B cell (primary cell): ENCODE measurements around the gene P2RX7. TPM values are rescaled to one million over a fixed set of nuclear protein-coding genes. Genes with fewer than 3 reads are reported as not detected.

Experiments used
- ATAC-seq: fragments of 200-7000 bp; cut with Tn5 transposase; one replicate; pipeline ENCODE4 v1.10.0; 2021; ENCODE audit warnings: low read depth, mild to moderate bottlenecking, moderate number of reproducible peaks, moderate library complexity
- CTCF ChIA-PET: fragments of 350-600 bp; sonication (Branson Sonifier 250); formaldehyde crosslinking; loops from one replicate; lab custom pipeline; 2021; ENCODE audit warnings: antibody characterized with exemption, inconsistent platforms; lab: Charles Lee
- POLR2A ChIA-PET: fragments of 350-600 bp; sonication (Branson Sonifier 250); formaldehyde crosslinking; loops from one replicate; lab custom pipeline; 2021; ENCODE audit warnings: antibody characterized with exemption; lab: Charles Lee
- DNase-seq: peaks from one replicate; pipeline ENCODE4 v3.0.0; 2013
- H2AFZ ChIP-seq: 2 replicates; pipeline ENCODE4 v1.6.1; 2012; ENCODE audit warnings: mild to moderate bottlenecking, low read depth, low read length; ENCODE audit not compliant: insufficient read depth, poor library complexity, severe bottlenecking
- H3K27ac ChIP-seq, 2 donors: 1 replicate in 1 of 2; 2 replicates in 1 of 2; pipeline ENCODE4 v1.5.1; 2012 to 2013; ENCODE audit warnings: low read length in 2 of 2, mild to moderate bottlenecking in 2 of 2, moderate library complexity in 1 of 2
- H3K27me3 ChIP-seq, 4 experiments: fragments of 200-600 bp in 1 of 4; sonication (generic) in 1 of 4; replicated peaks in 1 of 4; 1 replicate in 2 of 4; 2 replicates in 2 of 4; pipeline versions ENCODE4 v1.6.1 to v1.7.0; 2013 to 2016; ENCODE audit warnings: low read length in 3 of 4, mild to moderate bottlenecking in 2 of 4, mixed read lengths in 1 of 4, moderate library complexity in 1 of 4; ENCODE audit not compliant: insufficient read depth in 4 of 4, control insufficient read depth in 3 of 4; ENCODE audit errors: control extremely low read depth in 1 of 4
- H3K36me3 ChIP-seq, 2 experiments: replicated peaks in 1 of 2; 1 replicate in 1 of 2; 2 replicates in 1 of 2; pipeline versions ENCODE4 v1.6.1 to v1.7.1; 2013; ENCODE audit warnings: low read length in 1 of 2; ENCODE audit not compliant: insufficient read depth in 2 of 2, control insufficient read depth in 1 of 2; ENCODE audit errors: control extremely low read depth in 1 of 2, extremely low read depth in 1 of 2
- H3K4me1 ChIP-seq, 2 donors: fragments of 200-600 bp in 1 of 2; sonication (generic) in 1 of 2; 1 replicate in 1 of 2; 2 replicates in 1 of 2; pipeline versions ENCODE4 v1.5.1 to v1.6.1; 2013 to 2017; ENCODE audit warnings: low read length in 2 of 2; ENCODE audit not compliant: control insufficient read depth in 2 of 2, insufficient read depth in 2 of 2
- H3K4me2 ChIP-seq: replicated peaks from 2 replicates; pipeline ENCODE3; 2012; ENCODE audit warnings: mild to moderate bottlenecking, low read depth, low read length; ENCODE audit not compliant: poor library complexity, severe bottlenecking
- H3K4me3 ChIP-seq, 5 experiments: fragments of 200-600 bp in 1 of 5; sonication (generic) in 1 of 5; 1 replicate in 3 of 5; 2 replicates in 2 of 5; pipeline versions ENCODE4 v1.5.1 to v1.7.0; 2011 to 2016; ENCODE audit warnings: low read length in 4 of 5, mild to moderate bottlenecking in 4 of 5, low read depth in 2 of 5, control low read depth in 1 of 5, moderate library complexity in 1 of 5; ENCODE audit not compliant: insufficient read depth in 1 of 5; ENCODE audit errors: control extremely low read depth in 1 of 5, extremely low read depth in 1 of 5
- H3K79me2 ChIP-seq: fragments of 200-600 bp; sonication (generic); one replicate; pipeline ENCODE4 v1.6.0; 2016; ENCODE audit warnings: low read length; ENCODE audit not compliant: control insufficient read depth, insufficient read depth
- H3K9ac ChIP-seq: fragments of 200-600 bp; sonication (generic); 2 replicates; pipeline ENCODE4 v1.6.1; 2017; ENCODE audit warnings: mild to moderate bottlenecking, low read length, moderate library complexity
- H3K9me3 ChIP-seq, 3 donors: one replicate each; pipeline versions ENCODE4 v1.6.1 to v1.7.1; 2013; ENCODE audit warnings: low read length in 2 of 3; ENCODE audit not compliant: control insufficient read depth in 2 of 3, insufficient read depth in 1 of 3; ENCODE audit errors: control extremely low read depth in 1 of 3
- H4K20me1 ChIP-seq: 2 replicates; pipeline ENCODE4 v1.6.0; 2012; ENCODE audit warnings: mild to moderate bottlenecking, low read length; ENCODE audit not compliant: insufficient read depth, control insufficient read depth, poor library complexity, severe bottlenecking
- H3K27ac Mint-ChIP-seq: one replicate; pipeline ENCODE4 v1.8.0; 2021; ENCODE audit warnings: mixed read lengths
- H3K27me3 Mint-ChIP-seq: one replicate; pipeline ENCODE4 v1.8.0; 2021; ENCODE audit warnings: mixed read lengths
- H3K4me1 Mint-ChIP-seq: one replicate; pipeline ENCODE4 v1.8.0; 2021; ENCODE audit warnings: mixed read lengths
- H3K4me3 Mint-ChIP-seq: one replicate; pipeline ENCODE4 v1.8.0; 2021; ENCODE audit warnings: mixed read lengths
- H3K9me3 Mint-ChIP-seq: one replicate; pipeline ENCODE4 v1.8.0; 2022; ENCODE audit warnings: mixed read lengths; ENCODE audit not compliant: insufficient read depth
- EZH2 ChIP-seq: IDR thresholded peaks from 2 replicates; pipeline ENCODE4 v1.6.1; 2012; ENCODE audit warnings: borderline replicate concordance, low read depth, mild to moderate bottlenecking, moderate library complexity, low read length; ENCODE audit not compliant: insufficient read depth, poor library complexity, severe bottlenecking
- WGBS: methylation state at CpG from one replicate; pipeline ENCODE4 v1.1.5; 2013; ENCODE audit warnings: missing lambda C conversion rate; ENCODE audit not compliant: insufficient coverage; 5-methylcytosine and 5-hydroxymethylcytosine counted together
- intact Hi-C: fragments of 100-400 bp; cut with micrococcal nuclease; formaldehyde crosslinking; loops from one replicate; pipeline ENCODE4 v1.10.0; 2022
- polyA plus RNA-seq: library from polyadenylated mRNA; depleted of rRNA; stranded (reverse); fragments of >200 nt; gene quantifications from 2 replicates; pipeline ENCODE4 v1.2.3, GENCODE V29; 2012
- total RNA-seq, 2 donors: library from RNA; stranded (reverse); fragments of 120-200 nt in 1 of 2; gene quantifications; 1 replicate in 1 of 2; 2 replicates in 1 of 2; pipeline versions ENCODE4 v1.2.3 to v1.2.4, GENCODE V29; 2013 to 2022
- TF ChIP-seq, protein P1 (sequence below): fragments of 200-600 bp; IDR thresholded peaks from one replicate; pipeline ENCODE4 v1.8.0; 2022; ENCODE audit warnings: antibody characterized with exemption, mild to moderate bottlenecking

The P2RX7 gene
- total and polyA plus RNA-seq, 2 donors (not counting 1 experiment from before 2014, with no cell fraction given), result 5.3 to 6.3 TPM

DNA sequence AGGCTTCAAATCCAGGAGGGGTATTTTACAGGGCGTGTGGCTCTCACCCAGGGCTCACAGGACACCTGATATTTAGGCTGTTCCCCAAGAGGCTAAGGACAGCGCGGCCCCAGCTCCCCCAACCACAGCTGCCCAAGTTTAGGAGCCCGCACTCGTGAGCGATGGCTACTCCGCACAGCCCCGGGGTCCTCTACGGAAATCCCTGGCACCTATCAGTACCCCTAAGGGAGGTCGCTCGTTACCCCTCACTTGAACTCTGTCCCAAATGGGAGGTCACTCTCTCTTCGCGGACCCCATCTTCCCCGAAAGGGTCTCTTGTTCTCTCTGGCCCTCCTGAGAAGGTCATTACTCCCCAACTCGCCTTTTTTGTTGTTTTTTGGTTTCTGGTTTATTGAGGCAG is 76.5 kb downstream of the P2RX7 start:
- ATAC-seq (no peak), DNase-seq (no peak)
- peak overlapping the region in 1 of 2 donors; percentile 89 for H3K27ac ChIP-seq
- intact Hi-C loops, result no loop called here
- no peak for TF ChIP-seq EZH2
- TF ChIP-seq, protein P1, sequence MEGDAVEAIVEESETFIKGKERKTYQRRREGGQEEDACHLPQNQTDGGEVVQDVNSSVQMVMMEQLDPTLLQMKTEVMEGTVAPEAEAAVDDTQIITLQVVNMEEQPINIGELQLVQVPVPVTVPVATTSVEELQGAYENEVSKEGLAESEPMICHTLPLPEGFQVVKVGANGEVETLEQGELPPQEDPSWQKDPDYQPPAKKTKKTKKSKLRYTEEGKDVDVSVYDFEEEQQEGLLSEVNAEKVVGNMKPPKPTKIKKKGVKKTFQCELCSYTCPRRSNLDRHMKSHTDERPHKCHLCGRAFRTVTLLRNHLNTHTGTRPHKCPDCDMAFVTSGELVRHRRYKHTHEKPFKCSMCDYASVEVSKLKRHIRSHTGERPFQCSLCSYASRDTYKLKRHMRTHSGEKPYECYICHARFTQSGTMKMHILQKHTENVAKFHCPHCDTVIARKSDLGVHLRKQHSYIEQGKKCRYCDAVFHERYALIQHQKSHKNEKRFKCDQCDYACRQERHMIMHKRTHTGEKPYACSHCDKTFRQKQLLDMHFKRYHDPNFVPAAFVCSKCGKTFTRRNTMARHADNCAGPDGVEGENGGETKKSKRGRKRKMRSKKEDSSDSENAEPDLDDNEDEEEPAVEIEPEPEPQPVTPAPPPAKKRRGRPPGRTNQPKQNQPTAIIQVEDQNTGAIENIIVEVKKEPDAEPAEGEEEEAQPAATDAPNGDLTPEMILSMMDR, result no peak
- no peaks in the 10 kb centered on the region for H3K36me3 ChIP-seq
- Mint-ChIP-seq H3K4me1 (peaks cover 11% of the 10 kb centered on the region), H3K4me3 (peak overlapping the region; percentile 82), H3K9me3 (no peaks in the 10 kb centered on the region), H3K27ac (peak overlapping the region; percentile 88), H3K27me3 (no peaks in the 10 kb centered on the region)
- peak overlapping the region; percentile 85 for H3K4me2 ChIP-seq
- CTCF ChIA-PET, result interaction anchor here (1.1 kb wide), 1 partner anchor 87 kb away, joined by 3 read pairs; no protein-coding TSS in a partner anchor
- H3K79me2 ChIP-seq, result peaks cover 10% of the 10 kb centered on the region
- H3K9me3 ChIP-seq, result peaks cover 0 to 3% (median 0%) of the 10 kb centered on the region in 3 donors
- WGBS, result 94% methylated on average over 11 of the region's 15 CpGs
- no peaks in the 10 kb centered on the region for H3K27me3 ChIP-seq
- H3K9ac ChIP-seq, result peak overlapping the region; percentile 89
- H2AFZ ChIP-seq, result peak overlapping the region; percentile 86
- H3K4me3 ChIP-seq, result peak overlapping the region in 3 of 5 experiments; percentile 74 to 85 (median 79)
- H3K4me1 ChIP-seq, result peaks cover 4 to 13% of the 10 kb centered on the region in 2 donors
- POLR2A ChIA-PET, result no interaction called here
- no peaks in the 10 kb centered on the region for H4K20me1 ChIP-seq
